ENCODE data around the gene FHL2.

- TF ChIP-seq CTCF (IDR thresholded peaks at IDR 0.05; ENCODE audit: poor library complexity) (no peak), EZH2phosphoT487 (IDR thresholded peaks at IDR 0.05; ENCODE audit: low read depth, severe bottlenecking, unreplicated experiment) (no peak), EZH2 (IDR thresholded peaks at IDR 0.05; ENCODE audit: borderline replicate concordance) (no peak)
Observed at GRCh38 chr2:105323111-105323510, 75.7 kb downstream of the FHL2 start.

All from hepatocyte (in vitro differentiated cells).